HTR-8/SVneo (cell line): ENCODE results near the gene CLPX.
"Not testable (repeated sequence)": the region's sequence is repeated elsewhere in the genome, so short reads cannot be mapped to it uniquely, and the experiment has no call there.

Source experiments
- DNase-seq: peaks from one replicate; pipeline ENCODE4 v3.0.0; 2011; ENCODE audit warnings: low spot score, mixed read lengths; ENCODE audit not compliant: insufficient read length
- FAIRE-seq: peaks from 2 replicates; lab custom pipeline; 2011; peaks lifted over from hg19 to GRCh38; lab: Jason Lieb, UNC

Gene CLPX

GRCh38 chr15:65184868-65185717 is at the start of gene CLPX:
Gene CLPX, minus strand, starts transcription at chr15:65185342. Its CDS starts 189 bp downstream, at chr15:65185153.
- DNase-seq: peak; percentile 95
- no peak for FAIRE-seq

GRCh38 chr15:65233696-65234095 is 48.6 kb upstream of the CLPX start:
- FAIRE-seq (no peak), DNase-seq (no peak)

DNA sequence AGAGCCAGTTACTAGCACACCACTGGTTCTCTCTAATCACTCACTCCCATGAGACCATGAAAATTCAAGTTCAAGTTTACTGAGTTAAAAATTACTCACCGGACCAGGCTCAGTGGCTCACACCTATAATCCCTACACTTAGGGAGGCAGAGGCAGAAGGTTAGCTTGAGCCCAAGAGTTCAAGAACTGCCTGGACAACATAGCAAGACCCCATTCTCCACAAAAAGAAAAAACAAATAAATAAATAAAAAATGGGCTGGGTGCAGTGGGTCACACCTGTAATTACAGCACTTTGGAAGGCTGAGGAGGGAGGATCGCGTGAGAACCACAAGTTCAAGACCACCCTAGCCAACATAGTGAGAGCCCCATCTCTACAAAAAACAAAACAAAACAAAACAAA is 47.4 kb upstream of the CLPX start:
- FAIRE-seq (no peak), DNase-seq (no peak)

DNA sequence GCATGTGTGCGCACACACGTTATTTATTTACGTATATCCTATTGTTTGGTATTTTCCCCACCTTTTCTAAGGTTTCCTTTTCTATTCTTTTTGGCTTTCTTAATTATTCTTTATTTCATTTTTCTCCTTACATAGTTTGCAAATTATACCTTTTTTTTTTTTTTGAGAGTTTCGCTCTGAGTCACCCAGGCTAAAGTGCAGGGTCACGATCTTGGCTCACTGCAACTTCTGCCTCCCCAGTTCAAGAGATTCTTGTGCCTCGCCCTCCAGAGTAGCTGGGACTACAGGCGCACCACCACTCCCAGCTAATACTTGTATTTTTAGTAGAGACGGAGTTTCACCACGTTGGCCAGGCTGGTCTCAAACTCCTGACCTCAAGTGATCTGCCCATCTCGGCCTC is 46.2 kb upstream of the CLPX start:
- DNase-seq (no peak), FAIRE-seq (no peak)

DNA sequence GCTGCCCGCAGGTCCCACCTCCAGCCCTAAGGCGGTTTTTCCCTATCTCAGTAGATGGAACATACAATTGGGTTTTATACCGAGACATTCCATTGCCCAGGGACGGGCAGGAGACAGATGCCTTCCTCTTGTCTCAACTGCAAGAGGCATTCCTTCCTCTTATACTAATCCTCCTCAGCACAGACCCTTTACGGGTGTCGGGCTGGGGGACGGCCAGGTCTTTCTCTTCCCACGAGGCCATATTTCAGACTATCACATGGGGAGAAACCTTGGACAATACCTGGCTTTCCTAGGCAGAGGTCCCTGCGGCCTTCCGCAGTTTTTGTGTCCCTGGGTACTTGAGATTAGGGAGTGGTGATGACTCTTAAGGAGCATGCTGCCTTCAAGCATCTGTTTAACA is 41.8 kb upstream of the CLPX start:
- DNase-seq, FAIRE-seq: not testable (repeated sequence)

- FAIRE-seq: no peak
- DNase-seq: no peak
Observed at GRCh38 chr15:65226221-65226620, 41.1 kb upstream of the CLPX start.

- no peak for FAIRE-seq
- DNase-seq: no peak
Observed at GRCh38 chr15:65223996-65224395, 38.9 kb upstream of the CLPX start.

DNA sequence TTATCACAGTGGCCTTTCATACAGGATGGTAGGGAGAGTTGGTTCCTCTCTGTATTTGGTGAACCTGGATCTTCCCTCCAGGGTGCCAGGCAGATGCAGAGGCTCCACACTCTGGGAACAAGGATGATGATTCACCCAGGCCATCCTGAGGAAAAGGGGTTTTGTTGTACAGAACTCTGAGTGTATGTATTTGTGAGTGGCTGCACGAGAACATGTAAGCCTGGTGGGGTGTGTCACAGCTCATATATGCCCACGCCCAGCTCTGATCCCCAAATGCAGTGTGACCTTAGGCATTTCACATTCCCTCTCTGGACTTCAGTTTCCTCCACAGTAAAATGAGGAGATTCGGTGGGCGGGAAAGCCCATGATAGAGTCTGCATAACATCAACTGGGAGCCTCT is 37.7 kb upstream of the CLPX start:
- DNase-seq (no peak), FAIRE-seq (no peak)

DNA sequence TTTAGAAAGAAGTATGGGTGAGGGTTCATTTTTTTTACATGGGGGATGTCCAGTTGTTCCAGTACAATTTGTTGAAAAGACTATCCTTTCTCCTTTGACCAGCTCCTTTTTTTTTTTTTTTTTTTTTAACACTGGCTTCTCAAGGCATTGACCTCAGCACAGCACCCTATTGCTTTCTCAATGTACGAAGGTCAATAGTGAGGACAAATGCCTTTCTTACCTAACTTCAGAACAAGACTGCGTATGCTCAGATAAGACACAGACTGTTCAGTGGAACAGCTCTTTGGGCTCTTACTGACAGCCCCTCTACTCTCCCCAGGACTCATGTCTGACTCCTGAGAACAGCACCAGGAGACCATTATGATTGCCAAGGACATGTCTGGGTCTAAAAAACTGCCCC is 36.6 kb upstream of the CLPX start:
- DNase-seq (no peak), FAIRE-seq (no peak)

DNA sequence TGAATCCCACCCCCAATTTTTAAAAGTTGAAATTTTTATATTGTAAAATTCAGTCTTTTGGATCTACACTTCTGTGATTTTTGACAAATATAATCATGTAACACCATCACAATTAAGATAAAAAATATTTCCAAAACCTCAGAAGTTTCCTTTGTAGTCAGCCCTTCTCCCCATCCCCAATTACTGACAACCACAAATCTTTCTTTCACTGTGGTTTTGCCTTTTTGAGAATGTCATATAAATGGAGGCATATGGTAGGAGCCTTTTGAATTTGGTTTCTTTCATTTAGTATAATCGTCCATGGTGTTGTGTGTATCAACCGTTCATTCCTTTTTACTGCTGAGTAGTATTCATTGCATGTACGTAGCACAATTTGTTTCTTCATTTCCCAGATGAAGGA is 34.0 kb upstream of the CLPX start:
- FAIRE-seq: no peak
- DNase-seq: no peak

GRCh38 chr15:65217526-65218482 is 32.7 kb upstream of the CLPX start:
- no peak for DNase-seq
- FAIRE-seq: no peak

DNA sequence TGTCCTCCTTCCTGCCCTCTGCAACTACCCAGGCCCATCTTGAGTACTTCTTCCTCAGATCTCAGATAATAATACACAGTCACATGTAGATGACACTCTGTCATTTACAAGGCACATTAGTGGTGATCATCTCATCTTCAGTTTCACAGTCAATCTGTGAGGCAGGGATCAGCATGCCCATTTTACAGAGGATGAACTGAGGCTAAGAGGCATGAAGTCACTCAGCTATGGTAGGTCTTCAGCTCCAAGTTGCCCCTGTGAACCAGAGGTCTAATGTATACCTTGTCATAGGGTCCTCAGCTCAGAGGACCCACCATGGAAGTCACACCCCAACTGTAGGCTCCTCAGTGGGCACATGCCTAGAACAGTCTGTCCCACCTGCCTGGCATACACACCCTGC is 30.4 kb upstream of the CLPX start:
- DNase-seq: no peak
- no peak for FAIRE-seq

GRCh38 chr15:65214010-65214409 is 28.9 kb upstream of the CLPX start:
- FAIRE-seq: no peak

GRCh38 chr15:65213241-65213640 is 28.1 kb upstream of the CLPX start:
- FAIRE-seq (no peak), DNase-seq (no peak)

More at GRCh38 chr15:65214010-65214409, 28.9 kb upstream of the CLPX start:
- no peak for DNase-seq

- DNase-seq: no peak
- FAIRE-seq: no peak
Observed at GRCh38 chr15:65212097-65212496, 27.0 kb upstream of the CLPX start.

DNA sequence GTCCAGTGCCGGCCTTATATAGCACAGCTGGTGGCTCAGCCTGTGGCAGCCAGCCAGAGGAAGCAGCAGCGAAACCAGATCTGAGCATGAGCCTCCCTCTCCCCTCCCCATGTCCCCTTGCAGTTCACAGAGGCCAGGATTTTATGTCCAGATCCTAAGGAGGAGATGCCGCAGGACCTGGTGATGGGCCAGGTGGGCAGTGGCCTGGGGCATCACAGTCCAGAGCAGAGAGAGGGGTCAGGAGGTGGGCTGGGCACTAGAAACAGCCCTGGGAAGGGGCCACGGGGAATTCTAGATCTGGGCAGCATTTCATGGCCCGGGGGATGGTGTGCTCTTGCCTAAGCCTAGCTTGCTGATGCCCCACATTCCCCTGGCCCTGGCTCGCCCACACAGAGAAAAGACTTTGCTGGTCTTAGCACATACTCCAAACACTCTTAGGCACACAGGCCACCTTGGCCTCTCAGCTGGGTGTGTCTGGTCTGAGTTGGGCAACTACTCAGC is 26.4 kb upstream of the CLPX start:
- DNase-seq (no peak), FAIRE-seq (no peak)

GRCh38 chr15:65210770-65211481 is 25.8 kb upstream of the CLPX start, which contains the start of gene CILP:
Gene CILP, minus strand, starts transcription at chr15:65211473. Its CDS starts 1,718 bp downstream, at chr15:65209755.
- no peak for DNase-seq
- FAIRE-seq: no peak

DNA sequence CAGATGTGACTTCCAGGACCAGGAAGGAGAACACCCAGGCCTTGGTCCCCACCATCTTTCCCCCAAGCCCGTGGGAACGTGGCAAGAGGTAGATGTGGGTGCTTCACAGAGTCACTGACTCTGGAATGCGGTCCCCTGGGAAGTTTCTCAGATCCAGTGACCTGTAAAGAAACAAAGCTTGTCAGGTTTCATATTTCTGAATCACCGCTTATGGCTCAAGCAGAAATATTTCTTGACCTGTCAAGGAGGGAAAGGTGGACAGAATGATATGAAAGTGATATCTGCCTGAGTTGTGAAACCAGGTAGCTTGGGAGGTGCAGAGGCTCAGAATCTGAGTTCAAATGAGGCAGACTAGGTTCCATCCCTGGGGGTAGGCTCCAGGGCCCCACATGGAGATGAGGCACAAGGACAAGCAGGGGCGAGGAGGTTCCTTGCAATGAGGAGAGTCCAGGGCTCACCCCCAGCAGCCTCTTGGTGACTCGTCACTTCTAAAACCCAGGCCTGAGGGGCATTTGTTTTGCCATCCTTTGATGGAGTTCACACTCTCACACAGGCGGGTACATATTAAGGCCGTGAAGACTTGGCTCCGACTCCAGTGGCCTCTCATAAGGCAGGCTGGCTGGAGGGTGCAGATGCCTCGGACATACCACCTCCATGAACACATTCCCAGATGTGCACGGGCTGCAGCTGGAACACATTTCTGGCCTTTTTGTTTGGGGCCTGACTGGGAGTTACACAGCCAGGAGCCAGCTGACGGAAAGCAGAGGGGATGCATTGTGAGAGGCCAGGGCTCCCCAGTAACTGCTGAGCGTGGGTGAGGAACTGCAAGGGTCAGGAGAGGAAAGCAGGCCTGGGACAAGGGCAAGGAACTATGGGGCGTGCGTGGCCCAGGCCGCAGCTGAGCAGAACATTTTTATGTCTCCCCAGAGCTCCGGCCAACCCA is 24.8 kb upstream of the CLPX start:
- DNase-seq (no peak), FAIRE-seq (no peak)

DNA sequence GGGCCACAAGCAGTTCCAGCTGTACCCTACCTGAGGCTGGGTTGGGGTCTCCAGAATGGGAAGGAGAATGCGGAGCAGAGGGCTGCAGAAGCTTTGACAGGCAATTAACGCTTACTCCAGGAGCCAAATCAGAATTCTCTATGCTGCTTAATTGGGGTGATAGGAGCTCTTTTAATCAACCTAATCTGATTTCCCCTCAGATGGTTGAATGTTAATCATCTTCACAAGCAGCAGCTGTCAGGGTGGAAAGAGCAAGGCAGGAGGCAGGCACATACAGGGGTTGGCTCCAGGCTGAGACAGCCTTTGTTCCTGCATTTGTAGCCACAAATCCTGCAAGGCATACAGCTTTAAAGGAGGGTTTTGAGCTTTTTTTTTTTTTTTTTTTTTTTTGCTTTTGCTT is 23.5 kb upstream of the CLPX start:
- FAIRE-seq: no peak
- no peak for DNase-seq
